Endothelial cell of umbilical vein (primary cell): ENCODE results near the gene MYH16. TPM values are rescaled to one million over a fixed set of nuclear protein-coding genes. Genes with fewer than 3 reads are reported as not detected.

Source experiments
- BruUV-seq: library from RNA; stranded (reverse); fragments of 400-500 nt; replicated peaks from 2 replicates; lab custom pipeline; 2021; lab: Mats Ljungman, UMichigan
- CTCF ChIA-PET: fragments of 300-600, 350-600 bp; sonication (Branson Sonifier 250); formaldehyde crosslinking; loops from one replicate; lab custom pipeline; 2021; ENCODE audit warnings: antibody characterized with exemption, inconsistent platforms; lab: Charles Lee
- POLR2A ChIA-PET: fragments of 300-600, 350-600 bp; sonication (Branson Sonifier 250); formaldehyde crosslinking; loops from one replicate; lab custom pipeline; 2021; ENCODE audit warnings: antibody characterized with exemption, inconsistent platforms; lab: Charles Lee
- DNase-seq: peaks from one replicate; pipeline ENCODE4 v3.0.0-alpha.2; 2011; ENCODE audit warnings: low read depth, low spot score
- FAIRE-seq: peaks from 2 replicates; lab custom pipeline; 2011; peaks lifted over from hg19 to GRCh38; lab: Jason Lieb, UNC
- H2AFZ ChIP-seq: 2 replicates; pipeline ENCODE4 v1.6.0; 2012; ENCODE audit warnings: low read depth, low read length, control low read depth, inconsistent platforms
- H3K27ac ChIP-seq: 2 replicates; pipeline ENCODE4 v1.5.1; 2011; ENCODE audit warnings: low read depth, mild to moderate bottlenecking, control low read depth, low read length, moderate library complexity; ENCODE audit not compliant: insufficient read depth
- H3K27me3 ChIP-seq, 2 experiments: 2 replicates each; pipeline versions ENCODE4 v1.6.0 to v1.6.1; 2011; ENCODE audit warnings: low read length in 2 of 2, mixed read lengths in 1 of 2; ENCODE audit not compliant: control insufficient read depth in 2 of 2, insufficient read depth in 2 of 2
- H3K36me3 ChIP-seq, 2 experiments: 2 replicates in 1 of 2; 3 replicates in 1 of 2; pipeline ENCODE4 v1.5.1; 2011; ENCODE audit warnings: low read length in 2 of 2, mild to moderate bottlenecking in 1 of 2, moderate library complexity in 1 of 2; ENCODE audit not compliant: control insufficient read depth in 2 of 2, insufficient read depth in 2 of 2; ENCODE audit errors: extremely low read depth in 1 of 2
- H3K4me1 ChIP-seq: 3 replicates; pipeline ENCODE4 v1.5.1; 2011; ENCODE audit warnings: mild to moderate bottlenecking, low read length; ENCODE audit not compliant: control insufficient read depth, insufficient read depth; ENCODE audit errors: extremely low read depth
- H3K4me2 ChIP-seq: 2 replicates; pipeline ENCODE4 v1.6.1; 2011; ENCODE audit warnings: low read length, control low read depth, mixed read lengths; ENCODE audit not compliant: insufficient read depth
- H3K4me3 ChIP-seq, 3 experiments: fragments of 200-600 bp in 1 of 3; sonication (generic), shearing (Covaris generic) in 1 of 3; replicated peaks in 1 of 3; 2 replicates each; pipeline ENCODE4 v1.5.1; 2011 to 2016; ENCODE audit warnings: control low read depth in 3 of 3, low read length in 3 of 3, mild to moderate bottlenecking in 2 of 3, inconsistent platforms in 1 of 3, low read depth in 1 of 3, moderate library complexity in 1 of 3; ENCODE audit not compliant: insufficient read depth in 1 of 3
- H3K79me2 ChIP-seq: 2 replicates; pipeline ENCODE4 v1.6.0; 2012; ENCODE audit warnings: low read length, inconsistent platforms; ENCODE audit not compliant: control insufficient read depth, insufficient read depth
- H3K9ac ChIP-seq: replicated peaks from 2 replicates; pipeline ENCODE3; 2011; ENCODE audit warnings: low read length, control low read depth; ENCODE audit not compliant: insufficient read depth; ENCODE audit errors: extremely low read depth
- H3K9me1 ChIP-seq: replicated peaks from 3 replicates; pipeline ENCODE4 v1.6.0; 2011; ENCODE audit warnings: mild to moderate bottlenecking, low read length; ENCODE audit not compliant: control insufficient read depth, insufficient read depth; ENCODE audit errors: extremely low read depth
- H3K9me3 ChIP-seq: replicated peaks from 2 replicates; pipeline ENCODE4 v1.5.1; 2012; ENCODE audit warnings: low read length, inconsistent platforms; ENCODE audit not compliant: control insufficient read depth, insufficient read depth
- H4K20me1 ChIP-seq: replicated peaks from 2 replicates; pipeline ENCODE3; 2011; ENCODE audit warnings: mild to moderate bottlenecking, low read length; ENCODE audit not compliant: control insufficient read depth, insufficient read depth; ENCODE audit errors: extremely low read depth
- EZH2 ChIP-seq: IDR thresholded peaks from 2 replicates; pipeline ENCODE4 v1.6.1; 2012; ENCODE audit warnings: borderline replicate concordance, low read depth, mild to moderate bottlenecking, moderate library complexity, low read length, inconsistent platforms; ENCODE audit not compliant: severe bottlenecking
- GATA2 ChIP-seq: IDR thresholded peaks from 2 replicates; pipeline ENCODE4 v1.7.0; 2011; ENCODE audit warnings: low read depth, mild to moderate bottlenecking, moderate library complexity, mixed read lengths, low read length; ENCODE audit not compliant: insufficient read length, insufficient read depth
- MYC ChIP-seq: IDR thresholded peaks from one replicate; pipeline ENCODE4 v1.6.1; 2011; ENCODE audit warnings: mild to moderate bottlenecking, low read depth, low read length
- dilution Hi-C: fragments of 300-500 bp; cut with MboI; formaldehyde crosslinking; loops from one replicate; pipeline ENCODE4 v1.15.0; 2019; ENCODE audit warnings: low sequenced_read_pairs; ENCODE audit not compliant: extremely low pct_ligation_motif_present
- intact Hi-C: fragments of 100-400 bp; cut with micrococcal nuclease; formaldehyde crosslinking; loops from one replicate; pipeline ENCODE4 v1.10.0; 2022
- polyA plus RNA-seq, 4 experiments: library from polyadenylated mRNA; depleted of rRNA in 3 of 4; stranded (reverse) in 3 of 4; unstranded in 1 of 4; fragments of >200 nt; gene quantifications; 2 replicates each; pipeline versions ENCODE4 v1.2.1 to v1.2.3, GENCODE V29; 2011 to 2012; ENCODE audit warnings: missing spikeins in 1 of 4
- total RNA-seq: library from RNA; stranded (reverse); gene quantifications from 2 replicates; pipeline ENCODE4 v1.2.3, GENCODE V29; 2021

The MYH16 gene
- total and polyA plus RNA-seq, 2 donors (not counting 3 experiments of a cell fraction or from before 2014, with no cell fraction given): 0.01 to 0.11 TPM

DNA sequence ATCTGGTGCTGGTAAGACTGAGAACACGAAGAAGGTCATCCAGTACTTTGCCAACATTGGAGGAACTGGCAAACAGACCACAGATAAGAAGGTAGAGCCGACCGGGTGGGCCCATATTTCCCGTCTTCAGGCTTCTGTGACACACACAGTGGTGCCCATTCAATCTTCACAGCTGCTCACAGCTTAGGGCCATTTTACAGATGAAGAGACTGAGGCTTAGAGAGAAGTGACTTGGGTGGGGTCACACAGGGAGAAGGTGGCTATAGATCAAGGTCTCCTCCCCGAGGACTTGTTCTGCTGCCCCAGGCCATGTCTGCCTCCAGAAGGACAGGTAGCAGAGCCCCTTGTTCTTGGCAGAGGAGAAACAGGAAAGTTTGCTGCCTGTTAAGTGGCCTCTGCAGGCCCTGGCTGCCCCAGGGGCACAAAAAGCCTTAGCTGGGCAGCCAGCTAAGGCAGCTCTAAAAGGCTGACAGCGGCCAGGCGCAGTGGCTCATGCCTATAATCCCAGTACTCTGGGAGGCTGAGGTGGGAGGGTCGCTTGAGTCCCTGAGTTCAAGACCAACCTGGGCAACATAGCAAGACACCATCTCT is 22.6 kb upstream of the MYH16 start:
- dilution Hi-C loops (no loop called here), intact Hi-C loops (no loop called here)
- ChIA-PET POLR2A (no interaction called here), CTCF (interaction anchor here (0.6 to 1.0 kb wide), 2 partner anchors 11 to 13 kb away, joined by 3 read pairs; no protein-coding TSS in a partner anchor)
- Histone ChIP-seq H3K27me3 (peaks cover 5 to 7% of the 10 kb centered on the region in 2 experiments), H3K9me1 (no peaks in the 10 kb centered on the region), H3K9me3 (no peaks in the 10 kb centered on the region), H3K4me3 (no peak overlapping the region), H4K20me1 (no peaks in the 10 kb centered on the region), H3K4me2 (no peak overlapping the region), H3K79me2 (no peaks in the 10 kb centered on the region), H3K36me3 (no peaks in the 10 kb centered on the region), H3K27ac (no peak overlapping the region), H3K4me1 (no peaks in the 10 kb centered on the region), H2AFZ (no peak overlapping the region), H3K9ac (no peak overlapping the region)
- no TSS peak for BruUV-seq
- TF ChIP-seq GATA2 (no peak), EZH2 (no peak)
- FAIRE-seq (no peak), DNase-seq (no peak)

DNA sequence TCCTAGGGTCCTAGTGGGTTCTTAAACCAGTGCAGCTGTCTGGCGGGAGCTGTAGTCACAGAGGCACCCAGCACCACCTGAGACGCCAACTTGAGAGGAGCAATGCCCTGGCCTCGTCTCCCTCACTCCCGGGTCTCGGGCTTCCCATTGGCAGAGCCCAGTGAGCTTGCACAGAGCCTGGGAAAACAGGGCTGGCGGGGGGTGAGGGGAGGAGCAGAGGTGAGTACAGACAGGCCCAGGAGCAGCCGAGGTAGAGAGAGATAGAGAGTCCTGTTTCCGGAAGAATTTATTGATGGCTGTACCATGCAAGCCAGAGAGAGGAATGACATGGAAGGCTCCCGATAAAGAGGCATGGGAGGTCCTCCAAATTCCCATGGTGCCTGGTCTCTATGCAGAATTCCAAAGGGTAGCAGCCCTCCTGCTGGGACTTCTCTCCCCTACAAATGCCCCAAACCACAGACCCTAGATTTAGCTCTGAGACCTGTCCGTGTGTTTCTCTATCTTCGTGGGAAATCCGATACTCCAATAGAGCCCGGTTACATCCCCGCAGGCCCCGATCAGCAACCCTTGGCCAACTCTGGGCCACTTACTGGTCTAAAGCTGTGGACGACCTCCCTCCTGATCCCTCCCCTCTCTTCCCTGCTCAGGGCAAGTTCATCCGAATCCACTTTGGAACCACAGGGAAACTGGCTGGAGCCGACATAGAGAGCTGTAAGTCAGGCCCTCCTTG is 20.3 kb upstream of the MYH16 start:
- dilution Hi-C loops (no loop called here), intact Hi-C loops (no loop called here)
- no TSS peak for BruUV-seq
- Histone ChIP-seq H3K79me2 (no peaks in the 10 kb centered on the region), H4K20me1 (no peaks in the 10 kb centered on the region), H3K4me3 (no peak overlapping the region), H3K9me3 (no peaks in the 10 kb centered on the region), H3K27ac (no peak overlapping the region), H2AFZ (no peak overlapping the region), H3K9ac (no peak overlapping the region), H3K4me1 (no peaks in the 10 kb centered on the region), H3K4me2 (no peak overlapping the region), H3K27me3 (peaks cover 5 to 7% of the 10 kb centered on the region in 2 experiments), H3K9me1 (no peaks in the 10 kb centered on the region), H3K36me3 (no peaks in the 10 kb centered on the region)
- no peak for TF ChIP-seq MYC
- POLR2A ChIA-PET: no interaction called here
- CTCF ChIA-PET: no interaction called here
- no peak for DNase-seq
- FAIRE-seq: no peak
